Measurements from ENCODE around the gene PLA1A.
"Not testable (repeated sequence)": the region's sequence is repeated elsewhere in the genome, so short reads cannot be mapped to it uniquely, and the experiment has no call there.

PLA1A gene

DNA sequence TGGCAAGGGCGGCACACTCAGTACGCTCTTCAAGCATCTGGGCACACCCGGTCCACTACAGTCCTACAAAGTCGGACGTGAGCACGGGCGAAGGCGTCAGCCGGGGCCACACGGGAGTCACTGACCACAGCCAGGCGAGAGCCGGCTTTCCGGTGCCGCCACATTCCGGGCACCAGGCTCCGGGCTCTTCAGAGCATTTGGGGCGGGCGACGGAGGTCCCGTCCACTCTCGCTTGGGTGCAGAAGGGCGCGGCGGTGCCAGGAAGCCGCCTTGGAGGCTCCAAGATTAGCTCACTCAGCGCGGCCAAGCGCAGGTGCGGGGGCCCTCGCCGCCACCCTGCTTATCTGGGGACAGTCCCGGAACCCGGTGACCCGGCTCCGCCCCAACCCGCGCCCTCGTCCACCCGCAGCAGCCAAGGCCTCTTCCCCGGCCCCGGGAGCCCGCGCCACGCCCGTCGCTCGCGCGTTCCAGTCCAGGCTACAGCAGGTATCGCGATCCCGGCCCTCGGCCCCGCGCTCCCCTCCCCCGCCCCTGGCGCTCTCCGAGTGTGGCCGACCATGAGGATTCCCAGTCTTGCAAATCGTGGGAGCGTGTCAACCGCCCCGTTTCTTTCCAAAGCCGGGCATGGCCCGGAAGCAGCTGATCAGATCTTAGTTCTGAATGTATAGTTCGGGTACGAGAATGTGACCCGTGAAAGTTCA lies 18.2 kb upstream of the PLA1A start, which contains the start of gene ADPRH:
Gene ADPRH, plus strand, starts transcription at position 127 of the 701 bp plus-strand sequence. CDS start 2,678 bp downstream, outside the sequence.
- DNase-seq, result peak; percentile 74

DNA sequence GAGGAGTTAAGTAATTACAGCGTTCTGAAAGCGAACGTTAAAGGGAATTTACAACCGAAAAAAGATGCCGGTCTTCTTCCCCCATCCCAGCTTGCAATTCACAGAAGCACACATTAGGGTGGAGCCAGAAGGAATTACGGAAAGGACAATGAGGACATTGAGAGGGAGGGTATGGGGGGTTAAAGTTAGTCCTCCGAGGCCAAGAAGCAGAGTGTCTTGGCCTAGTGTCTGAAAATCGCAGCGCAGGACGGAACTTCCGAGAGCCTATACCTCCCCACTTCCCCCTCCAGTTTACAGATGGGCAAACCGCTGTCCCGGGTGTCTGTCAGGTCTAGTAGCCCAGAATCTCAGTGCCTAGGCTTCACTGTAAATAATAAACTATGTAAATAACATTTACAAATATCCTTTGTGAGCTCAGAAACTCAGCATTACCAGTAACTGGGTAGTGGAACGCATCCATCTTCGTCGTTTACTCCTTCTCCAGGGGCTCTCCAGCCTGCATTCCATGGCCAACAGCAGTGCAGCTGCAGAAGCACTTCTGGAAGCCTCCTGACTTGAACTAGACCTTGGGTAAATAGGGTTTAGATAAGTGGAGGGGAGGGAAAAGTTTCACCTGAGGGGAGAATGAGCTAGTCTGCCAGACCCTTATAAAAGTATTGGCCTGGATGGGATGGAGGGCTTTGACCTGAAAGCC lies 17.5 kb upstream of the PLA1A start:
- DNase-seq, result peak; percentile 47

DNA sequence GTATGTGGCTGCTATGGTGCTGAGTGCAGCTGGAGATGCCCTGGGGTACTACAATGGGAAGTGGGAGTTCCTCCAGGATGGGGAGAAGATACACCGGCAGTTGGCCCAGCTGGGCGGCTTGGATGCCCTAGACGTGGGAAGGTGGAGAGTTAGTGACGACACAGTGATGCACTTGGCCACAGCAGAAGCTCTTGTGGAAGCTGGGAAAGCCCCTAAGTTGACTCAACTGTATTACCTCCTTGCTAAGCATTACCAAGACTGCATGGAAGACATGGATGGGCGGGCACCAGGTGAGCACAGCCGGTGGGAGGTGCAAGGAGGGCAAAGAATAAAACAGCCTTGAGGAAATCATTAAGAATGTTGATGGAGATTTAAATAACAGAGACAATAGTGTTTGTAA lies 15.5 kb upstream of the PLA1A start:
- peak; percentile 63 for DNase-seq

GRCh38 chr3:119585208-119585607 lies 12.5 kb upstream of the PLA1A start:
- DNase-seq, result no peak

- no peak for DNase-seq
These were observed 11.7 kb upstream of the PLA1A start for GRCh38 chr3:119585856-119586570.

- no peak for DNase-seq
These were observed 10.9 kb upstream of the PLA1A start for GRCh38 chr3:119586733-119587172.

- DNase-seq, result no peak
These were observed 9.6 kb upstream of the PLA1A start for GRCh38 chr3:119588112-119588511.

DNA sequence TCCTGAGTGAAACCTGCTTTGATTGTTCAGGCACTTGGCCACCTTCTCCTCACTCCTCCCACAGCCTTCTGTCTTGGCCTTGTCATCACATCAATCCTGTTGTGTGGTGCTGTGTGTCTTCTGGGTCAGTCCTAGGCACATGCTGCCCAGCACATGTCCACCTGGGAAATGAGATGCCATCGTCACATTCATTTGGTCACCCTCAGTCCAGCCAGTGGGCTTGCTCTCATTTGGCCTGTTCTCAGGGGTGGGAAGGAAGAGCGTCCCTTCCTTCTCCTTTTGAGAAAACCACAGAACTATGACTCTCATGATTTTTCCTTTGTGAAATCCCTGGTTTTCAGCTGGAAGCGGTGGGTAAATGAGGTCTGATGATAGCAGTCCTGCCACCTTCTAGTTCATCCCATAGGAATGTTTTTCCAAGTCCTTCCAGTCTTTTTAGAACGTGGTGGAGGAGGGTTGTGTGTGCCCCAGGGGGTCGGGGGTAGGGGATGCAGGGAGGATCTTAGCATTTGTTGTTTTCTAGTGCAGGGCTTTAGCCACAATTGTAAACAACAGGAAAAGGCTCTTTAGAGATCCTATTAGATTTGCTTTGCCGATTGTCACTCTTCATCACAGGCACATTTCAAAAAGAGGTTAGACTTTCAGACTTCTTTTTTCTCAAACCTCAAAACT lies 8.4 kb upstream of the PLA1A start:
- DNase-seq, result no peak

DNA sequence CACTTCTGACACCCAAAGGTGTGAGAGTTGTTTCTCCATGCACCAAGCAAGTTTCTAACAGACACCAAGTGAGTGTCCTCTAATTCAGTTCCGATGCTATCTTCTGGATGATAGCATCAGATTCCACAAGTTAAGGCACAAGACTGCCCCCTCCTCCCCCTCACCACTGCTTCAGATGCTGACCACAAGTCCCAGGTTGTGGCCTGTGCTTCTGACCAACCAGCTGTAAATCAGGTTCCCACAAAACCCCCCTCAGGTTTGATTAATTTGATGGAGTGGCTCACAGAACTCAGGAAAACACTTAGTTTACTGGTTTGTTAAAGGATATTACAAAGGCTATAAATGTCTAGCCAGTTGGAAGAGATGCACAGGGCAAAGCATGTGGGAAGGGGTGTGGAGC lies 7.0 kb upstream of the PLA1A start:
- DNase-seq, result no peak

DNA sequence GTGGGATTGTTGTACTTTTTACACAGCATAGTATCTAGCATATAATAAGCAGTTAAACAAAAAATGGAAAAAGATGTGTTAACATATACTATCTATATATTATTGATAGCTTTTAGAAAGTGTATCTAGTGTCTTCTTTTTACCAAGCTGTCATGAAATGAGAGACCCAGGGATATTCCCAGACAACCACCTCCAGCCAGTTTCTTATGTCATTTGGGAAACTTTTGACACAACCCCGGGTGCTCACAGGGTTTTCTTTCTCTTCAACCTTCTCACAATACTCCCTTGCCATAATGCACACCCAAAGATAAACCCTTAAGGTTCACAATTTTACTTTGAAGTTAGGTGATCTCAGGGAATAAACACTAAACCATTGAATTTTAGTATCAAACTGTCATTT lies 4.8 kb upstream of the PLA1A start:
- no peak for DNase-seq

DNA sequence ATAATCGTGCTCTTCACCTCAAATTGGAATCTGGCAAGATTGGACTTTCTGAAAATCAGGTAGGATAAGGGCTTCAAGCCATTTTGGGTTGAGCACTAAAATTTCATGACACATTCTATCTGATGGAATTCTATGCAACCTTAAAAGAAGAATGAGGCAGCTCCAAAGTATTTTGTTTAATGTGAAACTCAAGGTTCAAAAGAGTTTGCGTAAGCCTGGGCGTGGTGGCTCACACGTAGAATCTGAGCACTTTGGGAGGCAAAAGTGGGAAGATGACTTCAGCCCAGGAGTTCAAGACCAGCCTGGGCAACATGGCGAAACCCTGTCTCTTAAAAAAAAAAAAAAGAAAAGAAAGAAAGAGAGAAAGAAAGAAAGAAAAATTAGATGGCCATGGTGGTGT lies 3.6 kb upstream of the PLA1A start:
- DNase-seq, result no peak

GRCh38 chr3:119594929-119595328 lies 2.8 kb upstream of the PLA1A start:
- not testable (repeated sequence) for DNase-seq

- peak; percentile 8 for DNase-seq
These were observed 1.9 kb upstream of the PLA1A start for GRCh38 chr3:119595639-119596334.

- no peak for DNase-seq
These were observed 1.3 kb upstream of the PLA1A start for GRCh38 chr3:119596398-119596797.

- no peak for DNase-seq
These were observed 869 bp downstream of the PLA1A start for GRCh38 chr3:119598410-119599098.

GRCh38 chr3:119599558-119600174 lies 2.0 kb downstream of the PLA1A start:
- DNase-seq, result no peak

DNA sequence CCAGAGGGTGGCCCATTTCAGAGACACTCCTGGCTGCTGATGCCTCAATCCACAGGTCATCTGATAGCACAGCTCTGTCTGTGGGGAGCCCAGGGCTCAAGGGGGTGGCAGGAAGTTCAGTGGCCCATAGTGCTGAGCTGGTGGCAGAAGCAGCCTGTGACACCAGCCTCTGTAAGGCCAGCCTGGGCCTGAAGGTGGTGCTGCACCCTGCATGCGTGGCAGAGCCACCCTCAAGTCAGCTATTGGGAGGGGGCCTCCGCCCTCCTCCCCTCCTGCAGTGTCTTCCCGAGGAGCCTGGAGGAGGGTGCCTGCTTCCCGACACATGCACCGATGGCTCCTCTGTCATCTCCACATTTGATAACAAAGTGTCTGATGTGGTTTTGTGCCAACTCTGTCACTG lies 3.0 kb downstream of the PLA1A start:
- DNase-seq, result no peak

GRCh38 chr3:119601154-119601553 lies 3.5 kb downstream of the PLA1A start:
- DNase-seq, result no peak

GRCh38 chr3:119602676-119603075 lies 5.0 kb downstream of the PLA1A start:
- no peak for DNase-seq

- peak; percentile 54 for DNase-seq
These were observed 7.2 kb downstream of the PLA1A start for GRCh38 chr3:119604878-119605277.

GRCh38 chr3:119608405-119609000 lies 10.8 kb downstream of the PLA1A start:
- no peak for DNase-seq

Measured in kidney glomerular epithelial cell (primary cell).